Measurements from ENCODE around the gene STK39.
"Not testable (repeated sequence)": the region's sequence is repeated elsewhere in the genome, so short reads cannot be mapped to it uniquely, and the experiment has no call there.

STK39 gene

DNA sequence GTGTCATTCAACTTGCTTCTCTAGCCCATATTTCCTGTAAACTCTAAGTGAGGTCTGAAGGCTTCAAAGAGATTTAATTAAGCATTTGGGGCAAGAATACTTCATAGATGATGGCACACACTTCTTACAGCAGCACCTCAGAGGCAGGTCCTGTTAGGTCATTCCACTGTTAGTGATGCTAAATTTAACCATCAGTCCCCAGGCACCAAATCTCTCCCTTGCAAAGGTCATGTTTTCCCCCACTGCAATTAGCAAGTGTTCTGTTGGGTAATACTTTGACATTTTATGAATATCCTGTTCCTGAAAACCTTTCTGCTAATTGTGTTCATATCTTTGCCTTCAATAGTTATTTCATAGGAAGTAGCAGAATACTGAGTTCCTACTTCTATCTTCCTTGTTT is 117.0 kb downstream of the STK39 start:
- no peak for TF ChIP-seq CTCF (IDR thresholded peaks at IDR 0.05)
- peaks cover 6 to 8% (median 6%) of the 10 kb centered on the region in 3 donors for H3K36me3 ChIP-seq
- H3K27ac ChIP-seq = no peak overlapping the region
- peaks cover 0 to 10% (median 6%) of the 10 kb centered on the region in 4 donors for H3K4me1 ChIP-seq
- H3K9me3 ChIP-seq = no peaks in the 10 kb centered on the region
- intact Hi-C loops (cut with DNase I; ENCODE audit: low total_unique reads) = no loop called here
- H3K27me3 ChIP-seq = no peaks in the 10 kb centered on the region
- no peak overlapping the region for H3K4me3 ChIP-seq
- DNase-seq = no peak

- Histone ChIP-seq H3K36me3 (peaks cover 5 to 12% (median 6%) of the 10 kb centered on the region in 3 donors), H3K27ac (no peak overlapping the region), H3K27me3 (no peaks in the 10 kb centered on the region), H3K4me1 (peaks cover 0 to 16% (median 7%) of the 10 kb centered on the region in 4 donors), H3K4me3 (no peak overlapping the region), H3K9me3 (no peaks in the 10 kb centered on the region)
- intact Hi-C loops (cut with DNase I; ENCODE audit: low total_unique reads) = no loop called here
- TF ChIP-seq CTCF (IDR thresholded peaks at IDR 0.05) = no peak
- DNase-seq = no peak
Observed at GRCh38 chr2:168127371-168127770, 120.0 kb downstream of the STK39 start.

DNA sequence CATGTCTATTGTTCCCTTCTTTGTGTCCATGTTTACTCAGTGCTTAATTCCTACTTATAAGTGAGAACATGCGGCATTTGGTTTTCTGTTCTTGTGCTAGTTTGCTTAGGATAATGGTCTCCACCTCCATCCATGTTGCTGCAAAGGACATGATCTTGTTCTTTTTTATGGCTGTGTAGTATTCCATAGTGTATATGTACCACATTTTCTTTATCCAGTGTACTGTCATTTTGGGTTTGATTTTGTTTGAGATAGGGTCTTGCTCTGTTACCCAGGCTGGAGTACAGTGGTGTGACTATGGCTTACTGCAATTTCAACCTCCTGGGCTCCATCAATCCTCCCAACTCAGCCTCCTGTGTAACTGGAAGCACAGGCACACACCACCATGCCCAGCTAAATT is 125.2 kb downstream of the STK39 start:
- intact Hi-C loops (cut with DNase I; ENCODE audit: low total_unique reads); H3K27me3 ChIP-seq; H3K4me3 ChIP-seq; H3K36me3 ChIP-seq; H3K27ac ChIP-seq; H3K9me3 ChIP-seq; DNase-seq: not testable (repeated sequence)
- peaks cover 0 to 27% (median 6%) of the 10 kb centered on the region in 4 donors for H3K4me1 ChIP-seq

DNA sequence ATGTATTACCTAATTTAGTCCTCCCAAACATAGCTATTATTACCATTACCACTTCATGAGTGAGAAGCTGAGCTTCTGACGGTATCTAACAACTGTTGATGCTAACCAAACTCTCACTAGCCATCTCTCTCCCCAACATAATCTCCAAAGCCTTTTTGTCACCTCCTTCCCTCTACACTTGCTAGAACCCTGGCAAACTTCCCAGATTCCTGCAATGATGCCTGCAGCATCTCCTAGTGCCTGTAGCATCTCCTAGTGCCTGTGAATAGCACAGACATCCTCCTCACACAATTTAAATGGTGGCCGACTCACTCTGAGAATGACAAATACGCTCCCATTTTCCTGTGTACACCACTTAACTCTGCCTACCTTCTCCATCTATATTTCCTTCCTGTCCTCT is 126.7 kb downstream of the STK39 start:
- intact Hi-C loops (cut with DNase I; ENCODE audit: low total_unique reads) = no loop called here
- H3K27ac ChIP-seq = no peak overlapping the region

GRCh38 chr2:168120310-168120709 is 127.1 kb downstream of the STK39 start:
- Histone ChIP-seq H3K4me1 (peaks cover 0 to 27% (median 6%) of the 10 kb centered on the region in 4 donors), H3K4me3 (no peak overlapping the region), H3K27me3 (no peaks in the 10 kb centered on the region), H3K9me3 (no peaks in the 10 kb centered on the region), H3K36me3 (peaks cover 0 to 8% (median 6%) of the 10 kb centered on the region in 3 donors), H3K27ac (no peak overlapping the region)
- intact Hi-C loops (cut with DNase I; ENCODE audit: low total_unique reads) = no loop called here
- no peak for TF ChIP-seq CTCF (IDR thresholded peaks at IDR 0.05)
- no peak for DNase-seq

More for the DNA sequence above, 126.7 kb downstream of the STK39 start:
- TF ChIP-seq CTCF (IDR thresholded peaks at IDR 0.05) = no peak
- Histone ChIP-seq H3K36me3 (peaks cover 0 to 8% (median 6%) of the 10 kb centered on the region in 3 donors), H3K9me3 (no peaks in the 10 kb centered on the region), H3K4me1 (peaks cover 0 to 27% (median 6%) of the 10 kb centered on the region in 4 donors), H3K4me3 (no peak overlapping the region), H3K27me3 (no peaks in the 10 kb centered on the region)
- no peak for DNase-seq

- Histone ChIP-seq H3K9me3 (no peaks in the 10 kb centered on the region), H3K4me1 (peaks cover 0 to 27% (median 6%) of the 10 kb centered on the region in 4 donors), H3K27ac (peak overlapping the region in 1 of 2 donors; percentile 16), H3K36me3 (peaks cover 0 to 8% (median 6%) of the 10 kb centered on the region in 3 donors), H3K27me3 (no peaks in the 10 kb centered on the region), H3K4me3 (no peak overlapping the region)
- TF ChIP-seq CTCF (IDR thresholded peaks at IDR 0.05) = peak; percentile 46 to 48
- no peak for DNase-seq
- intact Hi-C loops (cut with DNase I; ENCODE audit: low total_unique reads) = loop anchor here (10.0 kb wide), 1 partner anchor 1575 kb away; no protein-coding TSS in a partner anchor
Observed at GRCh38 chr2:168119515-168120141, 127.8 kb downstream of the STK39 start.
